WI38 (cell line): ENCODE results near the gene LSS.

Source experiments
- H3K4me3 ChIP-seq: 2 replicates; pipeline ENCODE4 v1.5.1; 2011; ENCODE audit warnings: low read depth, mild to moderate bottlenecking, control low read depth, low read length
- CTCF ChIP-seq: IDR thresholded peaks from 2 replicates; pipeline ENCODE4 v1.5.1; 2012; ENCODE audit warnings: low read depth, mild to moderate bottlenecking, control low read depth, low read length

Gene LSS

GRCh38 chr21:46264690-46265144 lies 36.1 kb upstream of the LSS start:
- no peak overlapping the region for H3K4me3 ChIP-seq
- no peak for TF ChIP-seq CTCF

- TF ChIP-seq CTCF, result no peak
- H3K4me3 ChIP-seq, result no peak overlapping the region
Measured at GRCh38 chr21:46264046-46264689, 35.6 kb upstream of the LSS start.

GRCh38 chr21:46256501-46256994 lies 28.0 kb upstream of the LSS start:
- TF ChIP-seq CTCF, result no peak
- no peak overlapping the region for H3K4me3 ChIP-seq

GRCh38 chr21:46255758-46256337 lies 27.3 kb upstream of the LSS start:
- no peak for TF ChIP-seq CTCF

GRCh38 chr21:46255166-46255565 lies 26.6 kb upstream of the LSS start:
- no peak overlapping the region for H3K4me3 ChIP-seq
- no peak for TF ChIP-seq CTCF

More at GRCh38 chr21:46255758-46256337, 27.3 kb upstream of the LSS start:
- no peak overlapping the region for H3K4me3 ChIP-seq

- TF ChIP-seq CTCF, result no peak
Measured at GRCh38 chr21:46254208-46254975, 25.8 kb upstream of the LSS start.

GRCh38 chr21:46253610-46254124 lies 25.1 kb upstream of the LSS start:
- no peak overlapping the region for H3K4me3 ChIP-seq
- no peak for TF ChIP-seq CTCF

More at GRCh38 chr21:46254208-46254975, 25.8 kb upstream of the LSS start:
- H3K4me3 ChIP-seq, result no peak overlapping the region
